Gastrocnemius medialis (tissue), 4 donors: Measurements from ENCODE around the gene SMYD1.
A peak's percentile ranks its signal among the peaks of the same experiment; 100 is the strongest.

Experiments used
- POLR2A ChIP-seq, 2 donors: fragments of 450-650 bp; IDR thresholded peaks; one replicate each; pipeline ENCODE4 v1.6.1; 2017; ENCODE audit warnings: antibody characterized with exemption in 2 of 2, mild to moderate bottlenecking in 2 of 2, moderate library complexity in 2 of 2
- TF ChIP-seq, protein P1 (sequence below), 5 experiments: fragments of 450-650 bp in 3 of 5; fragments of 200-600 bp in 2 of 5; sonication (generic) in 2 of 5; IDR thresholded peaks in 4 of 5; conservative IDR thresholded peaks in 1 of 5; 1 replicate in 4 of 5; 2 replicates in 1 of 5; pipeline ENCODE4 v1.5.1; 2016 to 2019; ENCODE audit warnings: antibody characterized with exemption in 5 of 5, mild to moderate bottlenecking in 3 of 5, moderate library complexity in 3 of 5

DNA sequence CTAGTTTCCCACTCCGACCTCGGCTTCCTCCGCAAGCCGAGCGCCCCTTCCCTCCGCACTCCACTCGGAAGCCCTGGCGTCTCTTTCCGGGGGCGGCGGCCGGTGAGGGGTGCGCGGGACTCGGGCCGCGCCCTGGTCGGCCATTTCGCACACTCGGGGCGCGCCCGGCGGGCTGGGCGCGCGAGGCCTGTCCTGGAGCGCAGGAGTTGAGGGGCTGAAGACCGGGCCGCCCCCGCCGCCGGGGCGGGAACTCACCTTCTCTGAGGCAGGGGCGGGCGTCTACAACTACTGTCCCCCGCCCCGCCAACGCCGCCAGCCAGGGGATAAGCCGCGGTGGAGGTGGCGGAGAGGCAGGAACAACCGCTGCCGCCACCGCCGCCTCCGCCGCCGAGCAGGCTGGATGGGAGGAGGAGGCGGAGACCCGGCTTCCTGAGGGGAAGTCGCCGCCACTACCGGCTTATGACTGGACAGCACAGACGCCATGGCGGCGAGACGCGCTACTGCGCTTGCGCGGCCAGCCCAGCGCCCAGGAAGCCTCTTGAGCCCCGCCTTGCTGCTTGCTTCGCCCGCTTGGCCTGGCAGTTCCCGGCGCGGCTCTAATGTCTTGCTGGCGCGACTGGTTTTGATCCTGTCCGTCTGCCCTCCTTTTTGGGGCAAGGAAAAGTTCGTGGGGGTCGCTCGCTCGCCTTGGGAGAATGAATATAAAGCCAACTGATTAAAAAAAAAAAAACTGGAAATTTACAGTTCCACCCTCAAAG lies 12.1 kb upstream of the SMYD1 start, which contains the start of gene KRCC1:
- TF ChIP-seq, protein P1, sequence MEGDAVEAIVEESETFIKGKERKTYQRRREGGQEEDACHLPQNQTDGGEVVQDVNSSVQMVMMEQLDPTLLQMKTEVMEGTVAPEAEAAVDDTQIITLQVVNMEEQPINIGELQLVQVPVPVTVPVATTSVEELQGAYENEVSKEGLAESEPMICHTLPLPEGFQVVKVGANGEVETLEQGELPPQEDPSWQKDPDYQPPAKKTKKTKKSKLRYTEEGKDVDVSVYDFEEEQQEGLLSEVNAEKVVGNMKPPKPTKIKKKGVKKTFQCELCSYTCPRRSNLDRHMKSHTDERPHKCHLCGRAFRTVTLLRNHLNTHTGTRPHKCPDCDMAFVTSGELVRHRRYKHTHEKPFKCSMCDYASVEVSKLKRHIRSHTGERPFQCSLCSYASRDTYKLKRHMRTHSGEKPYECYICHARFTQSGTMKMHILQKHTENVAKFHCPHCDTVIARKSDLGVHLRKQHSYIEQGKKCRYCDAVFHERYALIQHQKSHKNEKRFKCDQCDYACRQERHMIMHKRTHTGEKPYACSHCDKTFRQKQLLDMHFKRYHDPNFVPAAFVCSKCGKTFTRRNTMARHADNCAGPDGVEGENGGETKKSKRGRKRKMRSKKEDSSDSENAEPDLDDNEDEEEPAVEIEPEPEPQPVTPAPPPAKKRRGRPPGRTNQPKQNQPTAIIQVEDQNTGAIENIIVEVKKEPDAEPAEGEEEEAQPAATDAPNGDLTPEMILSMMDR (IDR thresholded peaks at IDR 0.05 in 4 of 5, conservative IDR thresholded peaks at IDR 0.05 in 1 of 5), result peak in 1 of 5 experiments; percentile 26
- peak; percentile 94 to 95 for TF ChIP-seq POLR2A (IDR thresholded peaks at IDR 0.05)
